ENCODE results near the gene MAN2A1. TPM values are rescaled to one million over a fixed set of nuclear protein-coding genes. Genes with fewer than 3 reads are reported as not detected.

The MAN2A1 gene
- total and polyA plus RNA-seq, 2 donors, result 22.2 to 66.4 TPM

DNA sequence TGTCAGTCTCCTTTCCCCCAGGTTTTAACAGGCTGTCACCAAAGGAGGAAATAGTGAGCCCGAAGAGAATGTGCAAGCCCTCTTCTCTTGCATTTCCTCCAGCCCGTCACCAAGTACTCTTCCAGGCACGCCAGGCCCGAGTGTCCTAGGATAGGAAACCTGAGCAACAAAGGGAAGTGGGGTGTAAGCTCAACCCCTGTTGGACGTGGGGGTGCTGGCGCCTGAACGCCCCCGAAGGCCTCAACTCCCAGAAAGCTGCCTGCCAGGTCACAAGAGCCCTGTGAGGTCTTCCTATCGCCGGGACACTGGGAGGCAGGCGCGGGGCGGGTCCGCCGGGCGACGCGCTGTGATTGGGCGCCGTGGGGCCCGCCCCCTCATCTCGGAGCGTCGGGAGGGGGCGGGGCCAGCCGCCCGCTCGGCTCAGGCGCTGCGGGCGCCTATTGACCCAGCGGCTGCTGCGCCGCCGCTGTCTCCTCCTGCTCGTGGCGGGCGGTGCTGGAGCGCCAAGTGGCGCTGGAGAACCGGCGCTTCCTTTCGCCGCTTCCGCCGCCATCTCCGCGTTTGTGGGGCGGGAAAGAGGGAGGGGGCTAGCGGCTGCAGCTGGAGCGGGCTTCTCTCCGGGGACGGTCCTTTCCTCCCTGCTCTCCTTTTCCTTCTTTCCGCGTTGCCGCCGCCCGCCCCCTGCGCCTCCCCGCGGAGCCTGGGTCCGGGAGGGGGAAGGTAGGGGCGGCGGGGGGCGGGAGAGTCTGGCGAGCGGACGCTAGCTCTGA lies 572 bp upstream of the MAN2A1 start:
- Histone ChIP-seq H3K4me1 (ENCODE audit: control insufficient read depth in 2 of 2, insufficient read depth in 2 of 2, low read length in 2 of 2) (peaks cover 12 to 16% of the 10 kb centered on the region in 2 donors), H3K27ac (ENCODE audit: low read depth in 1 of 2, low read length in 1 of 2) (peak overlapping the region; percentile 98 to 99), H3K27me3 (ENCODE audit: control insufficient read depth in 2 of 2, insufficient read depth in 1 of 2, low read length in 1 of 2) (no peaks in the 10 kb centered on the region), H3K4me3 (ENCODE audit: low read length in 2 of 2) (peak overlapping the region; percentile 79 to 92), H3K36me3 (ENCODE audit: control insufficient read depth in 2 of 2, insufficient read depth in 2 of 2, low read length in 1 of 2) (no peaks in the 10 kb centered on the region), H3K9me3 (ENCODE audit: control insufficient read depth in 2 of 2, insufficient read depth in 1 of 2, low read length in 1 of 2) (peaks cover 0 to 9% of the 10 kb centered on the region in 2 donors)
- peak; percentile 71 to 96 (median 91) for DNase-seq (ENCODE audit: low read depth in 6 of 9, low spot score in 9 of 9)
- WGBS, result under 1% methylated on average over 67 of the region's 68 CpGs

DNA sequence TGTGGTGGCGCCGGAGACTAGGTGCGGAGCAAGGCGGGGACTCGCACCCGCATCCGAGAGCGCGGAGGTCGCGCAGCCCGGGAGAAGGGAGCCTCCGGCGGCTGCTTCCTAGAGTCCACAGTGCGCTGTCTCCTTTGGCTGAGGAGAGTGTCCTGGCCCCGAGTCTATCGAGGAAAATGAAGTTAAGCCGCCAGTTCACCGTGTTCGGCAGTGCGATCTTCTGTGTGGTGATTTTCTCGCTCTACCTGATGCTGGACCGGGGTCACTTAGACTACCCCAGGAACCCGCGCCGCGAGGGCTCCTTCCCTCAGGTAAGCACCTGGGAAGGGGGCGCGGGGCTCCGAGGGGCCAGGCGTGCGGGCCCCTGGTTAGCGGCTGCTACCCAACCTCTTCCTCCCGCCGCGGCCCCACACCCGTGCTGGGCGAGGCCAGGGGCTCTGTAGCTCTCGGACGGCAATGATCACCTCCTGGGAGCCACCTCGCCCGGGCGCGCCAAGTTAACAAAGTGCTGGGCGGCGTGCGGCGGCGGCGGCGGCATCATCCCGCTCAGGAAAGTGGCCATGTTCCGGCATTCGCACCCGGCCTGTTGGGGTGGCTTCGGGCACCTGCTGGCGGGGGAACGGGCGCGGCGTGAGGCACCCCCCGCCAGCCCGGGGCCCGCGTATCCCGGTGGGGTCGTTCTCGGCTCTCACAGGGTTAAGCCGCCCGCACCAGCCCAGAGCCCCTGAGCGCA lies 681 bp downstream of the MAN2A1 start:
- peak in 4 of 9 donors; percentile 34 to 56 (median 46) for DNase-seq (ENCODE audit: low read depth in 6 of 9, low spot score in 9 of 9)
- peak overlapping the region; percentile 98 to 99 for H3K27ac ChIP-seq (ENCODE audit: low read depth in 1 of 2, low read length in 1 of 2)
- no peaks in the 10 kb centered on the region for H3K27me3 ChIP-seq (ENCODE audit: control insufficient read depth in 2 of 2, insufficient read depth in 1 of 2, low read length in 1 of 2)
- no peaks in the 10 kb centered on the region for H3K36me3 ChIP-seq (ENCODE audit: control insufficient read depth in 2 of 2, insufficient read depth in 2 of 2, low read length in 1 of 2)
- peaks cover 0 to 9% of the 10 kb centered on the region in 2 donors for H3K9me3 ChIP-seq (ENCODE audit: control insufficient read depth in 2 of 2, insufficient read depth in 1 of 2, low read length in 1 of 2)
- H3K4me1 ChIP-seq (ENCODE audit: control insufficient read depth in 2 of 2, insufficient read depth in 2 of 2, low read length in 2 of 2), result peaks cover 16 to 22% of the 10 kb centered on the region in 2 donors
- H3K4me3 ChIP-seq (ENCODE audit: low read length in 2 of 2), result peak overlapping the region; percentile 79 to 92
- under 1% methylated on average over 71 of the region's 71 CpGs for WGBS

DNA sequence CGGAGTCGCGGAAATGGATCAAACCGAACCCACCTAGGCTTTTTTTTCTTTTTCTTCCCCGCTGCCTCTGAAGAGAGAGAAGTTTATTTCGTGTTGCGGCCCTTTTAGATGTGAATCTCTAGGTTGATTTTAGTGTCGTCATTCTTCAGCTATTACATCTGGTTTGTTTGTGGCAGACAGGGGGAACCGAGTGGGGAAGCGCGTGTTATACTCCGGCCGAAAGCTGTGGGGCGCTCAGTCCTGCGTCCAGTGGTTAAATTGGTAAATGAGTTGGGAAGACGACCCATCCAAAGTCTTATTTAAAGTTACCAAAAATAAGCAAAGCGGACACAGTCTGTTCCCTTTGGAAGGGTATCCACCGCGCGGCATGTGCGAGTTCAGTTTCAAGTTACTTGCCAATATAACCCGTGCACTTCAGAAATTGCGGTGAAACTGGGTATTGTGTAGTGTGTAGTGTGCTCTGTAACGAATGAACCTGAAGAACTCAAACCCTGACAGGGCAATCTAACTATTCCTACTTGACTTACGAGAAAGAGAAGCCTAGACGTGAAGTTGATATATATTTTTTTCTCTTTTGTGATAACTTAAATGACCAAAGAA lies 1.3 kb downstream of the MAN2A1 start:
- H3K27ac ChIP-seq (ENCODE audit: low read depth in 1 of 2, low read length in 1 of 2), result peak overlapping the region; percentile 98 to 99
- no peaks in the 10 kb centered on the region for H3K27me3 ChIP-seq (ENCODE audit: control insufficient read depth in 2 of 2, insufficient read depth in 1 of 2, low read length in 1 of 2)
- DNase-seq (ENCODE audit: low read depth in 6 of 9, low spot score in 9 of 9), result peak; percentile 53 to 89 (median 74)
- no peaks in the 10 kb centered on the region for H3K36me3 ChIP-seq (ENCODE audit: control insufficient read depth in 2 of 2, insufficient read depth in 2 of 2, low read length in 1 of 2)
- H3K4me1 ChIP-seq (ENCODE audit: control insufficient read depth in 2 of 2, insufficient read depth in 2 of 2, low read length in 2 of 2), result peaks cover 16 to 25% of the 10 kb centered on the region in 2 donors
- H3K4me3 ChIP-seq (ENCODE audit: low read length in 2 of 2), result peak overlapping the region; percentile 79 to 92
- H3K9me3 ChIP-seq (ENCODE audit: control insufficient read depth in 2 of 2, insufficient read depth in 1 of 2, low read length in 1 of 2), result peaks cover 0 to 9% of the 10 kb centered on the region in 2 donors
- WGBS, result 1% methylated on average over 26 of the region's 26 CpGs

DNA sequence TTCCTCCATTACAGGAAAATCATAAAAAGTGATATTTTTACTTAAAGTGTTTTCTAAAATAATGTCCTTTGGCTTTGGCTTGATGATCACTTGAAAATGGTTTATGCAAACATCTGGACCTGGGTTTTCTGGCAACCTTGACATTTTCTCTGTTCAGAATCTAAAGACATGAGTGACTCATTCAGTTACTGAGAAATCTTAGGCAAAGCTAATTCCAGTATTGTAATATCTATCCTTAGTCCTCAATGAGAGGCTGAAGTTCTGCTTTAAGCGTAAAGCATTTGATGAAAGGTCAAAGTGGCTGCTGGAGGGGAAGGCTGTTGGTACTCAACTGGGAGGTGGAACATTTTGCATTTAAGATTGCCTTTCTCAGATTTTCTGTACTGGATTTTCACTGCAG lies 2.3 kb downstream of the MAN2A1 start:
- no peaks in the 10 kb centered on the region for H3K27me3 ChIP-seq (ENCODE audit: control insufficient read depth in 2 of 2, insufficient read depth in 1 of 2, low read length in 1 of 2)
- DNase-seq (ENCODE audit: low read depth in 6 of 9, low spot score in 9 of 9), result peak in 1 of 9 donors; percentile 34
- H3K4me3 ChIP-seq (ENCODE audit: low read length in 2 of 2), result peak overlapping the region; percentile 79 to 92
- H3K27ac ChIP-seq (ENCODE audit: low read depth in 1 of 2, low read length in 1 of 2), result peak overlapping the region in 1 of 2 donors; percentile 98
- 80% methylated on average over 1 of the region's 1 CpG for WGBS
- peaks cover 16 to 30% of the 10 kb centered on the region in 2 donors for H3K4me1 ChIP-seq (ENCODE audit: control insufficient read depth in 2 of 2, insufficient read depth in 2 of 2, low read length in 2 of 2)
- peaks cover 0 to 3% of the 10 kb centered on the region in 2 donors for H3K36me3 ChIP-seq (ENCODE audit: control insufficient read depth in 2 of 2, insufficient read depth in 2 of 2, low read length in 1 of 2)
- peaks cover 0 to 9% of the 10 kb centered on the region in 2 donors for H3K9me3 ChIP-seq (ENCODE audit: control insufficient read depth in 2 of 2, insufficient read depth in 1 of 2, low read length in 1 of 2)

DNA sequence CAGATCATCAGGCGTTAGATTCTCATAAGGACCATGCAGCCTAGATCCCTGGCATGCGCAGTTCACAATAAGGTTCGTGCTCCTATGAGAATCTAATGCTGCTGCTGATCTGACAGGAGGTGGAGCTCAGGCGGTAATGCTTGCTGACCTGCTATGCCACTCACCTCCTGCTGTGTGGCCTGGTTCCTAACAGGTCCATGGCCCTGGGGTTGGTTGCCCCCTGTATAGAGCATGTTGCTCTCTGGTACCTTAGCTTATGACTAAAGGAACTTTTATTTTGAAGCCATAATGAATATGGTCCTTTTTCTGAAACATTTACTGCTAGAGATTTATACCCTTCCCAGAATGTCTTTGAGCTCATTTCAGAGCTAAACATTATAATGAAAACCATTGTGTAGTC lies 3.1 kb downstream of the MAN2A1 start:
- Histone ChIP-seq H3K9me3 (ENCODE audit: control insufficient read depth in 2 of 2, insufficient read depth in 1 of 2, low read length in 1 of 2) (peaks cover 0 to 9% of the 10 kb centered on the region in 2 donors), H3K36me3 (ENCODE audit: control insufficient read depth in 2 of 2, insufficient read depth in 2 of 2, low read length in 1 of 2) (peaks cover 0 to 8% of the 10 kb centered on the region in 2 donors), H3K27ac (ENCODE audit: low read depth in 1 of 2, low read length in 1 of 2) (no peak overlapping the region), H3K4me1 (ENCODE audit: control insufficient read depth in 2 of 2, insufficient read depth in 2 of 2, low read length in 2 of 2) (peaks cover 16 to 30% of the 10 kb centered on the region in 2 donors), H3K27me3 (ENCODE audit: control insufficient read depth in 2 of 2, insufficient read depth in 1 of 2, low read length in 1 of 2) (no peaks in the 10 kb centered on the region), H3K4me3 (ENCODE audit: low read length in 2 of 2) (peak overlapping the region; percentile 21 to 92)
- 94% methylated on average over 4 of the region's 4 CpGs for WGBS
- no peak for DNase-seq (ENCODE audit: low read depth in 6 of 9, low spot score in 9 of 9)

DNA sequence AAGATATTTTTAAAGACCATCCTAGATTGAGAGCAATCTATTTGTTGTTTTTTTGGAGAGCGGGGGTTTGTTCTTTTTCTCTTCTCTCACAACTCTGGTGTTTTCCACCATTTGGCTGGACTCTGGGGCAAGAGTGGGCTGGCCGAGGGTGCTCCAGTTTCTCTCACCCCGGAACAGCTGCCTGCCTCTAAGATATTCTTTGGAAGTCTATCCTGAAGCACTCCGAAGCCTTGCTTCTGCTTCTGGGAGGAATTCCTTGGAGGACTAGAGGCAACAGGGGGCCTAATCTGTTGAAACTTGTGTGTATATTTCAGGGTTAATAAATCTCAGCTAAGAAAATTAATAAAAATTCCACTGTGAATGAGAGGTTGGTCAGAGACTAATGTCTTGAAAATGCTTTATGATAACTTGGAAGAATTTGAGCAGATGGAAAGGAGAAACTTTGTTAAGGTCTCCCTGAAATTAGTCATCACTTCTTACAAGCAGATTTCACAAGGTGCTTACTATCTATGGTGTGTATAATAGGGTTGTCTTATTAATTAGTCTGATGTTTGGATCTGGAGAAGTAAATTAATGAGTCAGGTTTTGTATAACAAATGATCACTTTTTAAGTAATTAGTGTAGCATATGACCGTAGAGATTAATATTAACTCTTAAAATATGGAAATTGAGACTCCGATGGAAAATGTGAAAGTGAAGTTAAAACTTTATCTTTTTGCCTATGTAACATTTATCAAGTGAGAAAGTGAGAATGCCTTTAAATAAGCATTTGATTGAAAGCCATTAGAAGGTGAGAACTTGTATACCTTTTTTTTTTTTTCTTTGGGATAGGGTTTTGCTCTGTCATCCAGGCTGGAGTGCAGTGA lies 4.0 kb downstream of the MAN2A1 start:
- Histone ChIP-seq H3K4me3 (ENCODE audit: low read length in 2 of 2) (peak overlapping the region; percentile 21 to 92), H3K4me1 (ENCODE audit: control insufficient read depth in 2 of 2, insufficient read depth in 2 of 2, low read length in 2 of 2) (peaks cover 16 to 24% of the 10 kb centered on the region in 2 donors), H3K36me3 (ENCODE audit: control insufficient read depth in 2 of 2, insufficient read depth in 2 of 2, low read length in 1 of 2) (peaks cover 0 to 15% of the 10 kb centered on the region in 2 donors), H3K9me3 (ENCODE audit: control insufficient read depth in 2 of 2, insufficient read depth in 1 of 2, low read length in 1 of 2) (peaks cover 0 to 3% of the 10 kb centered on the region in 2 donors), H3K27me3 (ENCODE audit: control insufficient read depth in 2 of 2, insufficient read depth in 1 of 2, low read length in 1 of 2) (no peaks in the 10 kb centered on the region), H3K27ac (ENCODE audit: low read depth in 1 of 2, low read length in 1 of 2) (no peak overlapping the region)
- DNase-seq (ENCODE audit: low read depth in 6 of 9, low spot score in 9 of 9), result no peak
- 99% methylated on average over 6 of the region's 6 CpGs for WGBS

DNA sequence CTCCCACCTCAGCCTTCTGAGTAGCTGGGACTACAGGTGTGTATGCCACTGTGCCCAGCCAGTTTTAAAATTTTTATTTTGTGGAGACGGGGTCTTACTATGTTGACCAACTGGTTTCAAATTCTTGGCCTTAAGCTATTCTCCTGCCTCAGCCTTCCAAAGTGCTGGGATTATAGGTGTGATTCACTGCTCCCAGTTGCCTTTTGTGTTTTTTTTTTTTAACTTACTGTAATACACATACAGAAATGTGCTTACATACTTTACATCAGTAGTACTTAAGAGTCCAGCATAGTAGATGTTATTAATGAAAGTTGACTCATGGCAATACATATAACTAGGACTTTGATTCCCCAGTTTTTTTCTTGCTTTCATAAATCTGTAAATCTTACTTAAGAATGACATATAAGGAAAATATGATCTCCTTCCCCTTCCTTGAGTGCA lies 4.7 kb downstream of the MAN2A1 start:
- Histone ChIP-seq H3K27ac (ENCODE audit: low read depth in 1 of 2, low read length in 1 of 2) (no peak overlapping the region), H3K4me1 (ENCODE audit: control insufficient read depth in 2 of 2, insufficient read depth in 2 of 2, low read length in 2 of 2) (peaks cover 16 to 23% of the 10 kb centered on the region in 2 donors), H3K36me3 (ENCODE audit: control insufficient read depth in 2 of 2, insufficient read depth in 2 of 2, low read length in 1 of 2) (peaks cover 0 to 16% of the 10 kb centered on the region in 2 donors), H3K27me3 (ENCODE audit: control insufficient read depth in 2 of 2, insufficient read depth in 1 of 2, low read length in 1 of 2) (no peaks in the 10 kb centered on the region), H3K4me3 (ENCODE audit: low read length in 2 of 2) (no peak overlapping the region), H3K9me3 (ENCODE audit: control insufficient read depth in 2 of 2, insufficient read depth in 1 of 2, low read length in 1 of 2) (no peaks in the 10 kb centered on the region)
- DNase-seq (ENCODE audit: low read depth in 6 of 9, low spot score in 9 of 9), result no peak
- WGBS, result 97% methylated on average over 1 of the region's 1 CpG
